Vagina (tissue), 2 donors: ENCODE results near the gene MIF.

Experiments
- CTCF ChIP-seq, 3 experiments: fragments of 450-650 bp in 2 of 3; fragments of 200-600 bp in 1 of 3; sonication (generic) in 1 of 3; IDR thresholded peaks; one replicate each; pipeline ENCODE4 v1.5.1; 2017 to 2019; ENCODE audit warnings: antibody characterized with exemption in 3 of 3, mild to moderate bottlenecking in 2 of 3, moderate library complexity in 2 of 3
- POLR2AphosphoS5 ChIP-seq, 2 donors: sonication (generic); formaldehyde crosslinking; IDR thresholded peaks; one replicate each; pipeline ENCODE4 v1.9.0; 2017; ENCODE audit warnings: antibody characterized with exemption in 2 of 2, mild to moderate bottlenecking in 2 of 2, low read depth in 1 of 2; ENCODE audit not compliant: insufficient read depth in 1 of 2

- TF ChIP-seq POLR2AphosphoS5 (IDR thresholded peaks at IDR 0.05; ENCODE audit: insufficient read depth in 1 of 2, low read depth in 1 of 2) = no peak
- TF ChIP-seq CTCF (IDR thresholded peaks at IDR 0.05) = no peak
Observed at GRCh38 chr22:23844739-23845202, 49.4 kb upstream of the MIF start.
